OCI-LY7 (cell line): ENCODE data around the gene SND1. TPM values are rescaled to one million over a fixed set of nuclear protein-coding genes. Genes with fewer than 3 reads are reported as not detected.

Experiments
- BruUV-seq: library from RNA; stranded (reverse); fragments of 400-500 nt; replicated peaks from 2 replicates; lab custom pipeline; 2021; lab: Mats Ljungman, UMichigan
- CTCF ChIA-PET: fragments of 300-600 bp; sonication (Branson Sonifier 250); formaldehyde crosslinking; loops from one replicate; lab custom pipeline; 2022; ENCODE audit warnings: antibody characterized with exemption; ENCODE audit not compliant: unreplicated experiment; lab: Charles Lee
- POLR2A ChIA-PET: fragments of 300-600 bp; sonication (Branson Sonifier 250); formaldehyde crosslinking; loops from one replicate; lab custom pipeline; 2022; ENCODE audit warnings: antibody characterized with exemption; lab: Charles Lee
- DNase-seq: peaks from one replicate; pipeline ENCODE4 v3.0.0-alpha.2; 2015; ENCODE audit warnings: low spot score
- H2AFZ ChIP-seq: fragments of 200-600 bp; sonication (generic), shearing (Covaris generic); 2 replicates; pipeline ENCODE4 v1.6.1; 2014; ENCODE audit warnings: mild to moderate bottlenecking, antibody characterized with exemption, low read length, moderate library complexity
- H3K27ac ChIP-seq: fragments of 200-600 bp; sonication (generic); 2 replicates; pipeline ENCODE4 v1.5.1; 2014; ENCODE audit warnings: mixed run types, low read depth, mild to moderate bottlenecking, moderate library complexity, low read length, inconsistent platforms; ENCODE audit not compliant: poor library complexity, severe bottlenecking
- H3K36me3 ChIP-seq: fragments of 200-600 bp; sonication (generic); 2 replicates; pipeline ENCODE4 v1.6.1; 2014; ENCODE audit warnings: mild to moderate bottlenecking, antibody characterized with exemption, low read length, moderate library complexity, mixed read lengths; ENCODE audit not compliant: insufficient read depth
- H3K4me1 ChIP-seq: fragments of 200-600 bp; sonication (generic); 2 replicates; pipeline ENCODE4 v1.5.1; 2014; ENCODE audit warnings: mild to moderate bottlenecking, low read length; ENCODE audit not compliant: insufficient read depth, poor library complexity, severe bottlenecking
- H3K4me2 ChIP-seq: fragments of 200-600 bp; sonication (generic); 2 replicates; pipeline ENCODE4 v1.6.1; 2014; ENCODE audit warnings: mild to moderate bottlenecking, low read length
- H3K4me3 ChIP-seq: fragments of 200-600 bp; sonication (generic); 2 replicates; pipeline ENCODE4 v1.5.1; 2014; ENCODE audit warnings: mild to moderate bottlenecking, low read depth, low read length; ENCODE audit not compliant: poor library complexity, severe bottlenecking
- H3K79me2 ChIP-seq: fragments of 200-600 bp; sonication (generic); 2 replicates; pipeline ENCODE4 v1.6.1; 2016; ENCODE audit warnings: low read depth, mild to moderate bottlenecking, low read length, moderate library complexity, mixed read lengths; ENCODE audit not compliant: insufficient read depth
- H3K9me2 ChIP-seq: fragments of 200-600 bp; sonication (generic); 2 replicates; pipeline ENCODE4 v1.6.1; 2016; ENCODE audit warnings: mild to moderate bottlenecking, low read length, mixed read lengths; ENCODE audit not compliant: insufficient read depth
- H3K9me3 ChIP-seq: fragments of 200-600 bp; sonication (generic); 2 replicates; pipeline ENCODE4 v1.6.1; 2014; ENCODE audit warnings: mild to moderate bottlenecking, mixed run types, low read length, mixed read lengths
- H4K20me1 ChIP-seq: fragments of 200-600 bp; sonication (generic); 2 replicates; pipeline ENCODE4 v1.6.1; 2014; ENCODE audit warnings: mild to moderate bottlenecking, antibody characterized with exemption, low read length, moderate library complexity, mixed read lengths; ENCODE audit not compliant: insufficient read depth
- EZH2phosphoT487 ChIP-seq: fragments of 200-600 bp; sonication (generic); IDR thresholded peaks from 2 replicates; pipeline ENCODE4 v1.6.1; 2018; ENCODE audit warnings: low read depth, borderline replicate concordance, mild to moderate bottlenecking, mixed run types, antibody characterized with exemption, low read length, moderate library complexity, mixed read lengths
- intact Hi-C: fragments of 100-400 bp; cut with micrococcal nuclease; formaldehyde crosslinking; loops from one replicate; pipeline ENCODE4 v1.10.0; 2022; ENCODE audit not compliant: unreplicated experiment
- total RNA-seq, 2 experiments: library from RNA; depleted of rRNA in 1 of 2; stranded (reverse); fragments of >200 nt in 1 of 2; shearing (Covaris generic) in 1 of 2; gene quantifications; 2 replicates each; pipeline ENCODE4 v1.2.3, GENCODE V29; 2014 to 2022
- TF ChIP-seq, protein P1 (sequence below): fragments of 200-600 bp; sonication (generic); conservative IDR thresholded peaks from 2 replicates; pipeline ENCODE4 v1.5.1; 2014; ENCODE audit warnings: mild to moderate bottlenecking, antibody characterized with exemption, low read length, moderate library complexity, mixed read lengths

Gene SND1
- total RNA-seq, 2 experiments from 2014 or later: 111 to 221 TPM

DNA sequence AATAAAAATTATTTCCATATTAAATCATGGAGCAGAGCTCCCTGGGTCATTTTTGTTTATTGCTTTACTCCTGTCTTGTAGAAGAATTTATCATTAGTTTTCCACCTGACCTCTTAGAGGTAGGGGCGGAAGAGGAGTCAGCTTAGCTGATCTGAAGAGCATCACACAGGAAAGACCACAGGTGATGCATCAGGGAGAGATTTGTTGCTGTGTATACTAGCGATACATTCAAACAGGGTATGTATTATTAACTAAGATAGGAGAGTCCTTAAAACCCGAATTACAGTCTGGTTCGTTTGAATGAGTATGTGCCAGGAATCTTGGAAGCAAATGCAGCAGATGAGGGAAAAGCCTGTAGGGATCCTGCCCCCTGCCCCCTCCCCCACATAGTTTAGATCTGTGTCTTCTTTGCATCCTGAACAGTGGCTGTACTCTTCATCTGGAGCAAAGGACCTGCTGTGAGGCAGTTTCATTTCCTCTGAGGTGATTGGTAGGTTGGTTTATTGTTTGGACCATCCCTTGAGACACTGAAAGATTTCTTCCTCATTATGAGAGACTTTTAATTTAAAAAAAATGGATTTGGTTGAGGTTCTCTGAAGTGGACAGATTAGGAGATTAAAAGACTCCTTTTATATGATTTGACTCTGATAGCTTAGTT, 177.0 kb downstream of the SND1 start:
- no peak overlapping the region for H3K4me3 ChIP-seq
- TF ChIP-seq EZH2phosphoT487: no peak
- TF ChIP-seq, protein P1, sequence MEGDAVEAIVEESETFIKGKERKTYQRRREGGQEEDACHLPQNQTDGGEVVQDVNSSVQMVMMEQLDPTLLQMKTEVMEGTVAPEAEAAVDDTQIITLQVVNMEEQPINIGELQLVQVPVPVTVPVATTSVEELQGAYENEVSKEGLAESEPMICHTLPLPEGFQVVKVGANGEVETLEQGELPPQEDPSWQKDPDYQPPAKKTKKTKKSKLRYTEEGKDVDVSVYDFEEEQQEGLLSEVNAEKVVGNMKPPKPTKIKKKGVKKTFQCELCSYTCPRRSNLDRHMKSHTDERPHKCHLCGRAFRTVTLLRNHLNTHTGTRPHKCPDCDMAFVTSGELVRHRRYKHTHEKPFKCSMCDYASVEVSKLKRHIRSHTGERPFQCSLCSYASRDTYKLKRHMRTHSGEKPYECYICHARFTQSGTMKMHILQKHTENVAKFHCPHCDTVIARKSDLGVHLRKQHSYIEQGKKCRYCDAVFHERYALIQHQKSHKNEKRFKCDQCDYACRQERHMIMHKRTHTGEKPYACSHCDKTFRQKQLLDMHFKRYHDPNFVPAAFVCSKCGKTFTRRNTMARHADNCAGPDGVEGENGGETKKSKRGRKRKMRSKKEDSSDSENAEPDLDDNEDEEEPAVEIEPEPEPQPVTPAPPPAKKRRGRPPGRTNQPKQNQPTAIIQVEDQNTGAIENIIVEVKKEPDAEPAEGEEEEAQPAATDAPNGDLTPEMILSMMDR: no peak
- POLR2A ChIA-PET: interaction anchor here (1.3 kb wide), 1 partner anchor 29 kb away, joined by 3 read pairs; no protein-coding TSS in a partner anchor
- H2AFZ ChIP-seq: no peak overlapping the region
- CTCF ChIA-PET: no interaction called here
- peaks cover 18% of the 10 kb centered on the region for H3K4me1 ChIP-seq
- BruUV-seq: no TSS peak
- H3K36me3 ChIP-seq: no peaks in the 10 kb centered on the region; the same call in none of the 2 replicates
- intact Hi-C loops: no loop called here
- no peaks in the 10 kb centered on the region for H3K9me2 ChIP-seq
- 0 out of 2 replicates have a peak, but pooled peaks cover 5% of the 10 kb centered on the region for H3K79me2 ChIP-seq
- H3K4me2 ChIP-seq: peak overlapping the region; percentile 32; the same call in 1 of the 2 replicates
- DNase-seq: peak; percentile 48
- H3K9me3 ChIP-seq: no peaks in the 10 kb centered on the region
- no peaks in the 10 kb centered on the region for H4K20me1 ChIP-seq
- no peak overlapping the region for H3K27ac ChIP-seq

DNA sequence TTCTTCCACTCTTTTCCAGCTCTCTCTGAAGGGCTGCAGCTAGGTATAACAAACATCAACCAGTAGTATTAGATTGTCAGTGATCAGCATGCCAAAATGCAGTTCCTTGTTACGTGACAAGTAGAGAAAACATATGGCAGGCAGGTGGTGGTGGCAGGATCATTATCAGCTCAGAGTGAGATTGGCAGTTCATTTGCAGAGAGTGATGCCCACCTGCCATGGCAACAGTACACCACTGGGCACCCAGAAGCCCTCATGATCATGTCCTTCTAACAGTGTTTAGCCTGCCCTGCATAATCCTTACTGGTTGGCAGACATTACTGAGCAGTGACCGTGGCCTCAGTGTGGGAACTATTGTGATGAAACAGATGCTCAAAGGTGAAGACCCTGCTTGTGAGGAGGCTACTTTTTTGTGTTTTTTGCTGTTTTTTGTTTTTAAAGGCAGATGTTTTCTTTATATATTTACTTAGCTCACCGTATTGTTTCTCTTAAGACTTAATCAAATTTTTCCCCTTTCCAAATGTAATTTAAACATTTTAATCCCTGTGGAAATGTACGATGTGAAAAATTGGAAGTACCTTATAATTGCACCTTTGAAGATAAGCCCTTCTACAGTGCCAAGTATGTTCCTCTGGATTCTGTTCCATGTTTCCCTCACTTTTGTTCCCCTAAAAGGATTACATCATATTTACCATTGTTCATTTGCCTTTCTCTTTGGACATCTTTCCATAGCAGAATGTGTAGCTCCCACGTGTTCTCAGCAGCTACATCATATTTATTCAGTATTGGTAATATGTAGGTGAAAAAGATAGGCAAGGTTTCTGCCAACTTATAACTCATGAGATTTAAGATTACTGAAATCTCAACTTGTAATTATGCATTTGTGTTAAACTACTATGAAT, 179.6 kb downstream of the SND1 start:
- Histone ChIP-seq H4K20me1 (no peaks in the 10 kb centered on the region), H2AFZ (no peak overlapping the region), H3K79me2 (0 out of 2 replicates have a peak, but pooled peaks cover 5% of the 10 kb centered on the region), H3K9me2 (no peaks in the 10 kb centered on the region), H3K4me2 (no peak overlapping the region), H3K4me1 (peaks cover 18% of the 10 kb centered on the region), H3K36me3 (peaks cover 8% of the 10 kb centered on the region), H3K9me3 (peaks cover 8% of the 10 kb centered on the region), H3K27ac (no peak overlapping the region), H3K4me3 (no peak overlapping the region)
- intact Hi-C loops: no loop called here
- ChIA-PET CTCF (no interaction called here), POLR2A (no interaction called here)
- no TSS peak for BruUV-seq
- TF ChIP-seq EZH2phosphoT487: no peak
- TF ChIP-seq, protein P1: no peak
- no peak for DNase-seq
